Dendritic cell treated with granulocyte-macrophage colony-stimulating factor and Interleukin-4, amounts not matched to agents 40 ng/mL and 50 ng/mL, for 4 days (primary cell): Measurements from ENCODE around the gene CCNE1.
"Not testable (repeated sequence)": the region's sequence is repeated elsewhere in the genome, so short reads cannot be mapped to it uniquely, and the experiment has no call there.

Experiments
- H3K27ac Mint-ChIP-seq: one replicate; pipeline ENCODE4 v1.8.0; 2022; ENCODE audit warnings: mild to moderate bottlenecking, mixed read lengths
- H3K27me3 Mint-ChIP-seq: one replicate; pipeline ENCODE4 v1.8.0; 2022; ENCODE audit warnings: mild to moderate bottlenecking, mixed read lengths
- H3K36me3 Mint-ChIP-seq: one replicate; pipeline ENCODE4 v1.8.0; 2022; ENCODE audit warnings: low read depth, mixed read lengths
- H3K4me1 Mint-ChIP-seq: one replicate; pipeline ENCODE4 v1.8.0; 2022; ENCODE audit warnings: low read depth, mixed read lengths
- H3K4me3 Mint-ChIP-seq: one replicate; pipeline ENCODE4 v1.8.0; 2022; ENCODE audit warnings: mild to moderate bottlenecking, moderate library complexity, mixed read lengths
- H3K9me3 Mint-ChIP-seq: one replicate; pipeline ENCODE4 v1.8.0; 2022; ENCODE audit warnings: mixed read lengths
- intact Hi-C: fragments of 100-400 bp; cut with micrococcal nuclease; formaldehyde crosslinking; loops from one replicate; pipeline ENCODE4 v1.15.0; 2022

The CCNE1 gene

DNA sequence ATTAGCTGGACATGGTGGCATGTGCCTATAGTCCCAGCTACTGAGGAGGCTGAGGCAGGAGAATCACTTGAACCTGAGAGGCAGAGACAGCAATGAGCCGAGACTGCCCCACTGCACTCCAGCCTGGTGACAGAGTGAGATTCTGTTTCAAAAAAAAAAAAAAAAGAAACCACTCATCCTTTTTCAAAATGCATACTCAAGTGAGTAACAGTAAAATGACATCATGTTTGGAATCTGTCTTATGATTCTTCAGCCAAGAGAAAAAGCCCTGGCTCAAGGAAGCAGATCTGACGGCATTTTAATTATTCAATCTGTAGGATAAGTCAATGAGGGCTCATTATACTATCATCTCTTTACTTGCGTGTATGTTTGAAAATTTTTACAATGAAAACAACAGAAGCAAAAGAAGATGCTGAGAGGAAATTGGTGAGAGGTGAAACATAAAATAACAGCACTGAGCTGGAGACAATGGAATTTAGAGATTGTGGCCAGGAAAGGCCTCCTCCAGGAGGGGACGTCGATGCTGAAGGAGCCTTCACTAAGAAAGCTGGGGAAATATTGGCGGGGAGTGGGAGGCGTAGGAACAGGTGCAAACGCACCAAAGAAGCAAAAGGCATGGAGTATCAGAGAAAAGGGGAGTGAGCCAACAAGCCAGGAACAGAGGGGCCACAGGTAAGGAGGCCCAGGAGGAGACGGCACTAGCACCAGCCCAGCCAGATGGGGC is 12.9 kb upstream of the CCNE1 start:
- H3K27ac Mint-ChIP-seq, result no peak overlapping the region
- intact Hi-C loops, result no loop called here
- no peaks in the 10 kb centered on the region for H3K4me1 Mint-ChIP-seq
- no peaks in the 10 kb centered on the region for H3K9me3 Mint-ChIP-seq
- H3K36me3 Mint-ChIP-seq, result no peaks in the 10 kb centered on the region
- H3K4me3 Mint-ChIP-seq, result no peak overlapping the region
- H3K27me3 Mint-ChIP-seq, result peaks cover 12% of the 10 kb centered on the region

DNA sequence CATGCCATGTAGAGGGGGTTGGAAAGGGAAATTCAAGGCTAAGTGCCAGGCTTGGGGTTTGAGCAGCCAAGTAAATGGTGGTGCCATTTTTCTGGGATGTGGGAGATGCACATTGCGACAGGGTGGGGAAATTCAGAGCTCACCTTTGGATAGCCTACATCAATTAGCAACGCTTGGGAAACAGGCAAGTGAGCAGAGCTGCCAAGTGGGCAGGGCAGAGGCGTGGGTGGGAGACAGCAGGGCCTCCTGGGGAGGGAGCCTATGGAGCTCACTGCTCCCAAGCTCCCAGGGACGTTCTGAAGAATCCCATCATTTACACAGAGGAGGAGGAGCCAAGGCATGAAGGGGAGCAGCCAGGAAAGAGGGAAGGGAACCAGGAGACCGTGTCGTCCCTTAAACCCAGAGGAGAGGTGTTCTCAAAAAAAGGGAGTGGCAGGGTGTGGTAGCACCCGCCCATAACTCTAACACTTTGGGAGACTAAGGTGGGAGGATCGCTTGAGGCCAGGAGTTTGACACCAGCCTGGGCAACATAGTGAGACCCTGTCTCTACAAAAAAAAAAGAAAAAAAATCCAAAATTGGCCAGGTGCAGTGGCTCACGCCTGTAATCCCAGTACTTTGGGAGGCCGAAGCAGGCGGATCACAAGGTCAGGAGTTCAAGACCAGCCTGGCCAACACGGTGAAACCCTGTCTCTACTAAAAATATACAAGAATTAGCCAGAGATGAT is 11.5 kb upstream of the CCNE1 start:
- no peak overlapping the region for H3K27ac Mint-ChIP-seq
- intact Hi-C loops, result no loop called here
- H3K4me3 Mint-ChIP-seq, result no peak overlapping the region
- H3K36me3 Mint-ChIP-seq, result no peaks in the 10 kb centered on the region
- peaks cover 12% of the 10 kb centered on the region for H3K27me3 Mint-ChIP-seq
- no peaks in the 10 kb centered on the region for H3K4me1 Mint-ChIP-seq
- no peaks in the 10 kb centered on the region for H3K9me3 Mint-ChIP-seq

DNA sequence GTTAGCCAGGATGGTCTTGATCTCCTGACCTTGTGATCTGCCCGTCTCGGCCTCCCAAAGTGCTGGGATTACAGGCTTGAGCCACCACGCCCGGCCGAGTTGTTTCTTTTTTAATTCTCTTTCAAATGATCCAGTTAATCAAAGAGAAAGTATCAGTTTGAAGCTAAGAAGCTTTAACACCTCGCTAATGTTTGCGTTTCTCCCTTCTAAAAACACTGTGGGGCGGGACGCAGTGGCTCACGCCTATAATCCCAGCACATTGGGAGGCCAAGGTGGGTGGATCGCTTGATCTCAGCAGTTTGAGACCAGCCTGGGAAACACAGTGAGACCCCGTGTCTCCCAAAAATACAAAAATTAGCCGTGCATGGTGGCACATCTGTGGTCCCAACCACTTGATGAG is 7.8 kb upstream of the CCNE1 start:
- H3K9me3 Mint-ChIP-seq, intact Hi-C loops, H3K4me1 Mint-ChIP-seq, H3K4me3 Mint-ChIP-seq, H3K36me3 Mint-ChIP-seq, H3K27ac Mint-ChIP-seq, H3K27me3 Mint-ChIP-seq: not testable (repeated sequence)

DNA sequence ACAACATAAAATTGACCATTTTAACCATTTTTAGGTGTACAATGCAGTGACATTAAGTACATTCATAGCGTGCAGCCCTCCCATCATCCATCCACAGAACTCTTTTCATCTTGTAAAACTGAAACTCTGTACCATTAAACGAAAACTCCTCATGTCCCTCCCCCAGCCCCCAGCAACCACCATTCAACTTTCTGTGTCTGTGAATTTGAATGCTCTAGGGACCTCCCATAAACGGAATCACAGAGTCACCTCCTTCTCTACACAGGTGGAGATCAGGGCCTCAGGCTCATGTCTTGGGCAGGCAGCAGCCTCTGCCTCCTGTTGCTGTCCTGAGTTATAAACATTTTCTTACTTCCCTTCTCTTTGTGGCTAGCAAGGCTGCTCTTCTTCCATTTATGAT is 7.3 kb upstream of the CCNE1 start:
- H3K27me3 Mint-ChIP-seq, result no peaks in the 10 kb centered on the region
- H3K4me3 Mint-ChIP-seq, result no peak overlapping the region
- no peak overlapping the region for H3K27ac Mint-ChIP-seq
- H3K36me3 Mint-ChIP-seq, result no peaks in the 10 kb centered on the region
- H3K9me3 Mint-ChIP-seq, result no peaks in the 10 kb centered on the region
- intact Hi-C loops, result no loop called here
- H3K4me1 Mint-ChIP-seq, result no peaks in the 10 kb centered on the region

DNA sequence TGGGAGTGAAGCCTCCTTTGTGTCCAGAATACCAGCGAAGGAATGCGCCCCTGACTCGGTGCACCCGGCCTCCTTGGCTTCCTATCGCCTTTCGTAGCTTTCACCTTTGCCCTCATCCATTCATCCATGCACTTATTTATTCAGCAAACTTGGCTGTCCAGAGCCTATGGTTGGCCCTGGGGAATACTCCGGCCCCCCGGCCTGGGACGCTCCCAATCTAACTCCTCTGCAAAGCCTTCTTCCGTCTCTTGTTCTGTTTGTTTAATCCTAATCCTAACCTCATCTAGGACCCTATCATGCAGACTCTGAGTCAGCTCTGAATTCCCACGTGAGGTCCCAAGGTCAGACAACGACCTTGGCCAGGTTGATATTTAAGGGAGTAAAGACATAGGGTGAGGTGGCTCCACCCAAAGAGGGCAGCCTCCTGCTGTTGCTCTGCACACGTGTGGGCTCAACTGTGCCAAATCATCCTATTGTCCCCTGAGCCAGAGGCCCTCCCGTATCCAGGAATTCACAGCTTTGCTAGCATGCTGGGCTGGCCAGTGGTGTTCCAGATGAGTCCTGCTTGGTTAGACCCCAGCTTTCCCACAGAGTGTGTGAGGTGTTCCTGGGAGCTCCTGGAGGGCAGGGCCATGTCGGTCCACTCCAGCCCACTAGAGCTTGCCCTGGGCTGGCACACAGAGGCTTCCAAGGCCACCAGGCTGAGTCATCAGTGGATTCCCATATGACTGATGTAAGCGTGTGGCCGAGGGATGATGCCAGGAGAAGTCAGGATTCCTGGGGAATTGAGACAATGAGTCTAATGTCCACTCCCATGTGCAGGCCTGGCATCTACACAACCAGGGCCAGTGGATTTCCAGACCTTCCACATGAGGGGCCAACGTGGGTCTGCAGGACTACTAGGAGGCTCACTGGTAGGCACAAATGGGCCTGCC is 6.5 kb upstream of the CCNE1 start:
- H3K27me3 Mint-ChIP-seq, result no peaks in the 10 kb centered on the region
- H3K4me3 Mint-ChIP-seq, result no peak overlapping the region
- no peaks in the 10 kb centered on the region for H3K9me3 Mint-ChIP-seq
- no peak overlapping the region for H3K27ac Mint-ChIP-seq
- H3K36me3 Mint-ChIP-seq, result no peaks in the 10 kb centered on the region
- intact Hi-C loops, result no loop called here
- peaks cover 4% of the 10 kb centered on the region for H3K4me1 Mint-ChIP-seq

DNA sequence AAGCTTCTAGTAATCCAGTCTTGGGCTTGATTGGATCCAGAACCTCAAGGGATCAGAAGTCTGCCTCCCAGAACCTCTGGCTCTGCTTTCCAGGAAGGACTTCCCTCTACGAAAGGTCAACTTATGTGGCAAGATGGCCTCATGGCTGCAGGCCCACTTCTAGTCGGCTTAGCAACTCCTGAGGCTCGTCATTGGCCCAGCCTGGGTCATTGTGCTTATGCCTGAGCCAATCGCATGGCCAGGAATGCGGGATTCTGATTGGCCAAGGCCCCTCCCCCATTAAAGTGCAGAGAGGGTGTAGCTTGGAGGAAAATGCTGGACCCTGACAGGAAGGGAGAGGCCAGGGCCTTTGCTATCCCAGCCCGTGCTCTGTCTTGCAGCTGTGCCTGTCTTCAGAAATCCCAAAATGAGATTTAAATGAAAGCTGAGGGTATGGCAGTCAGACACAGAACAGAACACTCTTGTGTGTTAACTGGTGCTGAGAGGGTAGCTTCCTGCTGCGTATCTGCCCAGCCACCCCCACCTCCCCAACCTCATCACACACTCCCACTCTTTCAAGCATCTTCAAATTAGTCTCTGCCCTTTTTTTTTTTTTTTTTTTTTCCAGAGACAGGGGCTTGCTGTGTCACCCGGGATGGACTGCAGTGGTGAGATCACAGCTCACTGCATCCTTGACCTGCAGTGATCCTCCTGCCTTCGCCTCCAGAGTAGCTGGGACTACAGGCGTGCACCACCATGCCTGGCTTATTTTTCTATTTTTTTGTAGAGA is 5.5 kb upstream of the CCNE1 start:
- Mint-ChIP-seq H3K27ac (no peak overlapping the region), H3K9me3 (no peaks in the 10 kb centered on the region), H3K27me3 (no peaks in the 10 kb centered on the region), H3K4me1 (peaks cover 10% of the 10 kb centered on the region), H3K4me3 (no peak overlapping the region), H3K36me3 (peaks cover 8% of the 10 kb centered on the region)
- intact Hi-C loops, result no loop called here

DNA sequence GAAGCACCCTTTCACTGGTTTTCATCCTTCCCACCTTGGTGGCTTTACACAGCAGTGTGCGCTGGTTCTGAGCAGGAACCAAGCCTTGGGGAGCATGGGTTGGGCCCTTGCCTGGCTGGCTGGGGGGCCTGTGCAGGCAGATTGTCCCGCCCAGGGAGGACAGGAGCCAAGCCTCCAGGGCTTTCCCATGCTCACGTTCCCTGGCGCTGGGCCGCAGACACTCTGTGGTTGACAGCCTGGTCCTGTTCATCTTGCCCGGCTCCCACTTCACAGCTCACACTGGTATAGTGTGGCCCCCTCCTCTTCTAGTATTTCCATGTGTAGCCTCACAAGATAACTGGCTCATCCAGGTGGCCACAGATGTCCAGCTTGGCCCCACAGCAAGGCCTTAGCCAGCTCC is 4.6 kb upstream of the CCNE1 start:
- peaks cover 8% of the 10 kb centered on the region for H3K36me3 Mint-ChIP-seq
- intact Hi-C loops, result no loop called here
- peaks cover 10% of the 10 kb centered on the region for H3K4me1 Mint-ChIP-seq
- H3K9me3 Mint-ChIP-seq, result no peaks in the 10 kb centered on the region
- H3K27me3 Mint-ChIP-seq, result no peaks in the 10 kb centered on the region
- H3K4me3 Mint-ChIP-seq, result no peak overlapping the region
- no peak overlapping the region for H3K27ac Mint-ChIP-seq

DNA sequence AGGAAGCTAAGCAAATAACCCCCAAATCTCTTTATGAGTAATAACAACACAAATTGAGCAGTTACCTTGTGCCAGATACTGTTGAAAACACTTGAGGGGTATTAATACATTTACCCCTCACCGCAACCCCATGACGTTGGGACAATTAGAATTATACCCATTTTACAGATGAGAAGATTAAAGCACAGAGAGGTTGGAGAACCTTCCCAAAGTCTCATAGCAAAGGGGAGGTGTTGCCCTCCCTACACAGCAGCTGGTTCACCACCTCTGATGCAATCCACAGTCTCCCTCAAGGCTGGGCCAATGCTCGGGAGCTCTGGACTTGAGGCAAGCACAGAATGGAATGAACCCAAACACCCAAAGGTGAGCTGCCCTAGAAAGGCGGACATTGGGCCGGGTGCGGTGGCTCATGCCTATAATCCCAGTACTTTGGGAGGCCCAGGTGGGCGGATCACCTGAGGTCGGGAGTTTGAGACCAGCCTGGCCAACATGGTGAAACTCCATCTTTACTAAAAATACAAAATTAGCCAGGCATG is 3.9 kb upstream of the CCNE1 start:
- Mint-ChIP-seq H3K4me3 (no peak overlapping the region), H3K27me3 (peaks cover 3% of the 10 kb centered on the region), H3K9me3 (no peaks in the 10 kb centered on the region), H3K36me3 (peaks cover 11% of the 10 kb centered on the region), H3K27ac (no peak overlapping the region), H3K4me1 (peaks cover 15% of the 10 kb centered on the region)
- intact Hi-C loops, result no loop called here

DNA sequence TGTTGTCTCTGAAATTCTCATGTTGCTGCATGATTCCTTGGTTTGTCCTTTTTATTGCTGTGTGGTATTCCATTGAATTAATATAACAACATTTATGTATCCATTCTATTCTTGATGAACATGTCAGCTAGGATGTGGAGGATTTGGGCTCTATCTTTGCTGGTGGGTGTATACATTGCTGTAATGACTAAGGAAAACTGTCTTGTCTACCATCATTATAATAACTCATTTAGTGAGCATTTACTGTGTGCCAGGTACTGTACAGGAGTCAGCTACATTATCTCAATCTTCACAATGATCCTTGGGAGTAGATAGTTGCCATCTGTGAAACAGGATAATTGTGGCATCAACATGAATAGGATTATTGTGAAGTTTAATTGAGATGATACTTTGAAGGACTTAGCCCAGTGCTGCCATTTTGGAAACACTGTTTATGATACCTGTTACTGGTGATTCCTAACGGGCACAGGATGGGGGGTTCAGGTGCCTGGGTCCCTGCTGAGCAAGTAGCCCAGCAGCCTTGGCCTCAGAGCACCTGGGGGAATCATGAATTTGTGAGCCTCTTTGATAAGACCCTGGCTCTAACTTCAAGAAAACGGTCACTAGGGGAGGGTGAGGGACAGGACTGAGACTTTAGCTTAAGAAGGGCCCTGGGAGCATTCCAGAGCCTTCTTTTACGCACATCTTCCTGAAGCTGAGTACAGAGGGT is 1.8 kb upstream of the CCNE1 start:
- intact Hi-C loops, result no loop called here
- Mint-ChIP-seq H3K4me3 (peak overlapping the region; percentile 77), H3K4me1 (peaks cover 16% of the 10 kb centered on the region), H3K36me3 (peaks cover 19% of the 10 kb centered on the region), H3K27ac (peak overlapping the region; percentile 88), H3K27me3 (peaks cover 6% of the 10 kb centered on the region), H3K9me3 (no peaks in the 10 kb centered on the region)

DNA sequence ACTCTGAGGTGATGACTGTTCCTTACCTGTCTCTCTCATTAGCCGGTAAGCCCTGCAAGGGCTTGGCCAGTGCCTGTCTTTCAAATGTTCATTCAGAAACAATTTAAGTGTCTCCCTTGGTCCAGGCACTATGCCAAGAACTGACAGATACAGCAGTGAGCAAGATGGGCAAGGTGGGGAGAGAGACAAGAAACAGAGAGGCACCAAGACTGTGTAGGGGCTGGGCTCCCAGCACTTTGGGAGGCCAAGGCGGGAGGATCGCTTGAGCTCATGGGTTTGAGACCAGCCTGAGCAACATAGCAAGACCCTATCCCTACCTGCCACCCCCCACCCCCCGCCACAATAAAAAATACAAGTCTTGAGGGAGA is 1.3 kb upstream of the CCNE1 start:
- Mint-ChIP-seq H3K27me3 (peaks cover 6% of the 10 kb centered on the region), H3K36me3 (peaks cover 19% of the 10 kb centered on the region)
- intact Hi-C loops, result no loop called here

DNA sequence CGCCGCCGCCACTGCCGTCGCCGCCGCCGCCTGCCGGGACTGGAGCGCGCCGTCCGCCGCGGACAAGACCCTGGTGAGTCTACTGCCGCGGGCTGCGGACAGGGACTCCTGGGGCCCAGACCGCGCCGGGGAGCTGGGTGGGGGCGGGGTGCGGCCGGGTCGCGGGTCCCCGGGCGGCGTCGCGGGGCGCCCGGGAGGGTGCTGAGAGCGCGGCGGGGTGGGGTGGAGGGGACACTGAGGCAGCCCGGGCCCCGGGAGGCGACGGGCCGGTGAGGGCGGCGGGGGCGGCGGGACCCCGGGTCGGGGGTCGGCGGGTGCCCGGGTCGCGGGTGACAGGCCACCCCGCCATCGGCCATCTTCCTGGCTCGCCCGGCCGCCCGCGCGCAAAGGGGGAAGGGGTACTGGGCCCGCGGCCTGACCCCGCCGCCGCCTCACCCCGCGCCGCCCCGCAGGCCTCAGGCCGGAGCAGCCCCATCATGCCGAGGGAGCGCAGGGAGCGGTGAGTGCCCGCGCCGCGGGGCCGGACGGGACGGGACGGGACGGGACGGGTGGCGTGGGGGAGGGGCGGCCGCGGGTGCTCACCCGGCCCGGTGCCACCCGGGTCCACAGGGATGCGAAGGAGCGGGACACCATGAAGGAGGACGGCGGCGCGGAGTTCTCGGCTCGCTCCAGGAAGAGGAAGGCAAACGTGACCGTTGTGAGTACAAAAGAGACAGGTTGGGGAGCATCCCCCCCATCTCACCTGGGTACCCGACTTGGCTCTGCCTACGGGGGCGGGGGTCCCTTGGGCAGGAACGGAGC is 489 bp downstream of the CCNE1 start:
- H3K9me3 Mint-ChIP-seq, result no peaks in the 10 kb centered on the region
- H3K36me3 Mint-ChIP-seq, result peaks cover 24% of the 10 kb centered on the region
- intact Hi-C loops, result no loop called here
- peak overlapping the region; percentile 74 for H3K4me3 Mint-ChIP-seq
- no peak overlapping the region for H3K27ac Mint-ChIP-seq
- peaks cover 6% of the 10 kb centered on the region for H3K27me3 Mint-ChIP-seq
- peaks cover 16% of the 10 kb centered on the region for H3K4me1 Mint-ChIP-seq

More for the DNA sequence above, 1.3 kb upstream of the CCNE1 start:
- Mint-ChIP-seq H3K9me3 (no peaks in the 10 kb centered on the region), H3K27ac (peak overlapping the region; percentile 88), H3K4me1 (peaks cover 16% of the 10 kb centered on the region), H3K4me3 (peak overlapping the region; percentile 77)

DNA sequence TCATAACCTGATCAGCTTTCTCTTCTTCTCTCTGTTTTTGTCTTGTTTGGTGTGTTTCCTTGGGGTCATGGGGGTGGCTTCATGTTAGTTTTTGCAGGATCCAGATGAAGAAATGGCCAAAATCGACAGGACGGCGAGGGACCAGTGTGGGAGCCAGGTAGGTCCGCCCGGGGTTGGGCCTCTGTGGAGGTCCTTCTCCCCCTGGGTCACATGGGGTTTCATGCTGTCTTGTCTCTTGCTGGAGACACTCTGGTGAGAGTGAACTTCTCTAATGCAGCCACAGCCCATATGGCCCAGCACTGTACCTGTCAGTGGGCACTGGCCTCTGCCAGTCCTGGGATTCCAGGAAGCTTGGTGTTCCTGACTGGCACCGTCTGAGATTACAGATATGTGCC is 1.1 kb downstream of the CCNE1 start:
- Mint-ChIP-seq H3K4me1 (peaks cover 16% of the 10 kb centered on the region), H3K27ac (no peak overlapping the region), H3K9me3 (no peaks in the 10 kb centered on the region), H3K4me3 (peak overlapping the region; percentile 74), H3K27me3 (peaks cover 6% of the 10 kb centered on the region), H3K36me3 (peaks cover 30% of the 10 kb centered on the region)
- intact Hi-C loops, result no loop called here
